Esophagus squamous epithelium (tissue), 4 donors: Measurements from ENCODE around the gene SYF2.

Experiments used
- CTCF ChIP-seq, 6 experiments: fragments of 450-650 bp in 4 of 6; fragments of 200-600 bp in 2 of 6; sonication (generic) in 2 of 6; IDR thresholded peaks; one replicate each; pipeline ENCODE4 v1.5.1; 2016 to 2019; ENCODE audit warnings: antibody characterized with exemption in 6 of 6, mild to moderate bottlenecking in 4 of 6, moderate library complexity in 4 of 6
- POLR2A ChIP-seq, 4 donors: fragments of 450-650 bp; IDR thresholded peaks; one replicate each; pipeline ENCODE4 v1.6.1; 2017; ENCODE audit warnings: antibody characterized with exemption in 4 of 4, mild to moderate bottlenecking in 4 of 4, moderate library complexity in 3 of 4

GRCh38 chr1:25197982-25198662 is 34.2 kb downstream of the SYF2 start:
- no peak for TF ChIP-seq CTCF (IDR thresholded peaks at IDR 0.05)
- TF ChIP-seq POLR2A (IDR thresholded peaks at IDR 0.05): no peak
